ENCODE measurements around the gene RALGAPA2.

RALGAPA2 gene

GRCh38 chr20:20501128-20501527 lies 211.3 kb downstream of the RALGAPA2 start:
- no peak for DNase-seq (ENCODE audit: extremely low read depth in 1 of 2, low read depth in 1 of 2)

DNA sequence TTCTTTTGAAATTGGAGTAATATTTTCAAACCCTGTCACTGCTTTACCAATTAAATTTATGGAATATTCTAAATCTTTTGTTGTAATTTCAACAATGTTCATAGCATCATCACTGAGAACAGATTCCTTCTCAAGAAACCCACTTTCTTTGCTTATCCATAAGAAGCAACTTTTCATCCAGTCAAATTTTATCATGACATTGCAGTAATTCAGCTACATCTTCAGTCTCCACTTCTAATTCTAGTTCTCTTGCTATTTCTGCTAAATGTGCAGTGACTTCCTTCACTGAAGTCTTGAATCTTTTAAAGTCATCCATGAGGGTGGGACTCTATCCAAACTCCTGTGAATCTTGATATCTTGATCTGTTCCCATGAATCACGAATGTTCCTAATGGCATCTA lies 212.1 kb downstream of the RALGAPA2 start:
- no peak for DNase-seq (ENCODE audit: extremely low read depth in 1 of 2, low read depth in 1 of 2)

DNA sequence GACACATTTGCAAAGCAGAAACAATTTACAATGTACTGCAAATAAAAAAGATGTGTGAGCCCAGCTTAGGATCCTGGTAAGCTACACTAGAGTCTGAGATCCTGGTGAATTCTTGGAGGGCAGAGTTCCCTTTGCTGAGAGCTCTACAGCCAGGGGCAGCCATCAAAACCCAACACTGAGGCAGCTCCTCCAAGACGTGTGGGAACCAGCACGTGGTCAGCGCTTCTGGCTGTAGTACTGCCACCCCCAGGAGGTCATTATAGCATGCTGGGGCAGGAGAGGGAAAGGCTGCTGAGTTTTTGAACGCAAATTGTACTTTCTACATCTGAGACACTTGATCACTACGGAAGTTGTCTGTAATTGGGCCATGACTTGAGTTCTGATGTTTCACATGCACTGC lies 213.0 kb downstream of the RALGAPA2 start:
- no peak for DNase-seq (ENCODE audit: extremely low read depth in 1 of 2, low read depth in 1 of 2)

DNA sequence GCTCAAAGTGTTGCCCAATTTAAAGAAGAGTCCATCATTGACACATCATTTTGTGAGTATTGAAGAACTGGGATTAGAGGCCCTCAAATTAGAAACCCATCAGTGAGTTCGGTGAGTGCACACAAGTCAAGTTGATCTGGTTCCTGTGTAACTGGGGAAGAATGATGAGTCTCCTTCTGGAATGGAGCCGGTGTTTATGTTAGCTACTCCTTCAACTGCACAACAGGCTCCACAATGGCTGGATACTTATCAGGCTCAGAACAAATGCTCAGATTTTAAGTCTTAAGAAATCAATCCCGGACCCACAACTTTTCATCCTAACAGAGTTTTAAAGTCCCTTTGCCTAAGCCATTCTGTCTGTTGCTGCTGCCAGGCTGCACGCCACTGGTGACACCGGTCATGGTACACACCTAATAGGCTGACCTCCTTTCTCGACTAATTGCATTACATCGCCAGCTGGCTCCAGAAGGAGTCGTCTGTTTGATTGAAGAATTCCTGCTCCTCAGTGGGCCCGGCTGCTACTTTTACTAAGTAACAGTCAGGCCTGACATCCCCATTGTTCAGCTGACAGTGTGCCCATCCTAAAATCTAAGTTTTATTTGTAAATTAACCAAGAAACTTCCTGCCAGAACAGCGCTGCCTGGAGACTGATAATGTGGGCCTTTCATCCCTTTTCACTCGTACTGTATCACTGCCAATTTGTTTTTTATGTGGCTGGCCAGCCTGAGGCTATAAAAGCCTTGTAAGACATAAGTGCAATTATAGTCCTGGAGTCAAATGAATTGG lies 214.2 kb downstream of the RALGAPA2 start:
- no peak for DNase-seq (ENCODE audit: extremely low read depth in 1 of 2, low read depth in 1 of 2)

GRCh38 chr20:20497242-20497978 lies 215.0 kb downstream of the RALGAPA2 start:
- DNase-seq (ENCODE audit: extremely low read depth in 1 of 2, low read depth in 1 of 2), result no peak

DNA sequence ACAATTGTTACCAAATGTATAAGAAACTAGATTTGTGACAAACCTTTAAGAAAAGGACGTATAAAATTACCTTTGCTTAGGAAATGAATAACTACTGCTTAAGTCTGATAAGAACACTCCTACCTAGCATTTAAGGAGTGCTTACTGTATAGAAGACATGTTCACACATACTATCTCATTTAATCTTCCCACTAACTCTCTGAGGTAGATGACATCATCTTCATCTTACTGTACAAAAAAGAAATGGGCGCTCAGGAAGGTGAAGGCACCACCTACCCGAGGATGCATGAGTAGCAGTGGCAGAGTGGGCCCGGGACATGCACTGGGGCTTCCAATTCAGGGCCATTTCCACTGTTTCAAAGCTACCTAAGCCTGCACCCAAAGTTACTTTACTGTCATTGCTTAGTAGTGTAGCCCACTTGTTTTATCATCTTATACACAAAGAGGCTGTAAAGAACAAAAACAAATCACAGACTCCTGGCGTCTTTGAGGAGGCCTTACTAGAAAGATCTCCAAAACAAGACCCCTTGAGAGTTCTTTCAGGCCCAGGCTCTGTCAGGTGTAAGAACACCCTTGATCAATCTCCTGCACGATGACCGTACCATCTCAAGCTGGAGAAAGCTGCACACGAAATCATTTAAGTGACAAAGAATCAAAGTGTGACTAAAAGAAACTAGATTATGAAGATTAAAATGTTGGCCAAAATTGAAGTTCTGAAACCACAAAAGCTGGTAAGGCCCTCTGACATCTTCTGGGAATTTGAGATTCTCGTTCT lies 216.5 kb downstream of the RALGAPA2 start:
- DNase-seq (ENCODE audit: extremely low read depth in 1 of 2, low read depth in 1 of 2), result no peak

GRCh38 chr20:20493701-20494100 lies 218.7 kb downstream of the RALGAPA2 start:
- DNase-seq (ENCODE audit: extremely low read depth in 1 of 2, low read depth in 1 of 2), result no peak

GRCh38 chr20:20492521-20493332 lies 219.7 kb downstream of the RALGAPA2 start:
- no peak for DNase-seq (ENCODE audit: extremely low read depth in 1 of 2, low read depth in 1 of 2)

DNA sequence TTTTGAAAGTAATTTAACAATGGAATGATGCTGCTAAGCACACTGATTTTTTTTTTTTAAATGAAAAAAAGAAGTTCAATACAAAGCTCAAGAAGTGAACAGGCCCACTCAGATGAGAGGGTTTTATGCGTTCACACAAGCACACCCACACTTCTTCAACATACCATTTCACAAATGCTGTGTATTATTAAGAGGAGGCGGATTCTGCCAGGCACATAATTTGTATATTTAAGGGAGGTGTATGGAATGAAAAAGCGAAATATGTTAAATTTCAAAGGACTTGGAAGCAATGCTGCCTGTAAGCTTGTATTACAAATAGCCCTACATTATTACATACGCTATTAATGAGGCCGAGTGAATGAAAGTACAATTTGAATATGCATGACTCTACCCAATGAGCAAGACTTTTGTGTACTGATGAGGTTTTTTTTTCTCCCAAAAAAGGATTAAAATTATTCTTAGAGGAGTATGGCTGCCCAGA lies 220.6 kb downstream of the RALGAPA2 start:
- no peak for DNase-seq (ENCODE audit: extremely low read depth in 1 of 2, low read depth in 1 of 2)

- DNase-seq (ENCODE audit: extremely low read depth in 1 of 2, low read depth in 1 of 2), result no peak
Measured at GRCh38 chr20:20491110-20491783, 221.2 kb downstream of the RALGAPA2 start.

GRCh38 chr20:20490673-20491072 lies 221.8 kb downstream of the RALGAPA2 start:
- no peak for DNase-seq (ENCODE audit: extremely low read depth in 1 of 2, low read depth in 1 of 2)

- DNase-seq (ENCODE audit: extremely low read depth in 1 of 2, low read depth in 1 of 2), result no peak
Measured at GRCh38 chr20:20489648-20490341, 222.6 kb downstream of the RALGAPA2 start.

DNA sequence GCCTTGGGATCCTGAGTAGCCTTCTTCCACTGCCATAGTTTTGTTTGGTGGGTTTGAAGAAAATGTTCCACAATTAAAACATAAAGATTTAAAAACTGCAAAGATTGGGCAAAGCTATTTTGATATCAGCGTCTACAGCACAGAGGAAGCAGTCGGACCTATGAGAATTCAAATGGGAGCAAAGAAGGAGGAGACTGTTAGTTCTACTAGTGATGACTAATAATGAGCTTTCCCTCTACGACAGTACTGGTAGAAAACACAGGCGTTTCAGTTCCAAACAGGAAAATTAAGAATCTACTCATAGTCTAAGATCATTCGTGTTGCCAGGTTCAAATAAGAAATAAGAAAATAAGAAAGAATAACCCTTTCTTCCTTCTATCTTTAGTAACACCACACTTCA lies 223.4 kb downstream of the RALGAPA2 start:
- DNase-seq (ENCODE audit: extremely low read depth in 1 of 2, low read depth in 1 of 2), result no peak

- DNase-seq (ENCODE audit: extremely low read depth in 1 of 2, low read depth in 1 of 2), result no peak
Measured at GRCh38 chr20:20488388-20488787, 224.1 kb downstream of the RALGAPA2 start.

DNA sequence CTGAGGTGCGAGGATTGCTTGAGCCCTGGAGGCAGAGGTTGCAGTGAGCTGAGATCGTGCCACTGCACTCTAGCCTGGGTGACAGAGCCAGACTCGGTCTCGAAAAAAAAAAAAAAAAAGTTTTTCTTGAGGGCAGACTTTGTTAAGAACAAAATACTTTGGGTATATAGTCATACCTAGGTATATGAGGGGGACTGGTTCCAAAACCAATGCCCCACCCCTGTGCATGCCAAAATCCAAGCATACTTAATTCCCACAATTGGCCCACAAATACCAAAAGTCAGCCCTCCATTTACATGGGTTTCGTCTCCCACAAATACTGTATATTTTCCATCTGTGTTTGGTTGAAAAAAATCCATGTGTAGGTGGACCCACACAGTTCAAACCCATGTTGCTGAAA lies 224.6 kb downstream of the RALGAPA2 start:
- DNase-seq (ENCODE audit: extremely low read depth in 1 of 2, low read depth in 1 of 2), result no peak

DNA sequence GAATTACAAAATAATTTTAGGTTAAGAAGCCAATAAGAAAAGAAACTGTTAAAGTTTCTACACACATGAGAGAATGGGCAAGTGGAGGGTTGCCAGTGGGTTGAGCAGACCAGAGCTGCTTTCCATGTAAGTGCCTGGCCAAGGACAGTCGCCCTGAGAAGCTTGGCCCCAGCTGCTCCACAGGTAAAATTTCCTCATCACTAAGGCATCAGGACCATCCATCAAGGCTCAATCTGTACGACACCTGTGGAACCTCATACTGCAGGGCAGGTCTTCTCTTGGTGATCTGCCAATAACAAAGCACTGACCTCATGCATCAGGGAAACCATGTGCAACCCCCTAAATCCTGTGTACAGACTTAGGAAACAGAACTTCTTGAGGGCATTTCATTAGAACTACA lies 229.1 kb downstream of the RALGAPA2 start:
- DNase-seq (ENCODE audit: extremely low read depth in 1 of 2, low read depth in 1 of 2), result no peak

GRCh38 chr20:20482453-20482852 lies 230.0 kb downstream of the RALGAPA2 start:
- DNase-seq (ENCODE audit: extremely low read depth in 1 of 2, low read depth in 1 of 2), result no peak

DNA sequence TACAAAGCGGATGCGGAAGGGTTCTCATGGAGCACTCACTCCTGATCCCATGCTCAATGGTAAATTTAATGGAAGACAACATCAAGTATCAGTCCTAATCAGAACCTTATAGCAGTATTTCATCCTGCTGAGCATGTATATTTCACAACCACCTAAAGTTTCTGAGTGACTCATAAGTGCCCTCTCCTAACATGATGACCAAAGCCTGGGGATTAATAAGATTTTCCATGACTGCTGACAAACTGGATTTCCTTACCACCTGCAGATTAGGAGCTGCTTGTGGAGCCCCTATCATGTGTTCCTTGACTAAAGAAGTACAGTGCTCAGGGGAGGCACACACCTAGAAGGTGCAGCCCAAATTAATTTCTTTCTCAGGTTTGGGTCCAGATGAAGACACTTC lies 231.8 kb downstream of the RALGAPA2 start:
- DNase-seq (ENCODE audit: extremely low read depth in 1 of 2, low read depth in 1 of 2), result no peak

DNA sequence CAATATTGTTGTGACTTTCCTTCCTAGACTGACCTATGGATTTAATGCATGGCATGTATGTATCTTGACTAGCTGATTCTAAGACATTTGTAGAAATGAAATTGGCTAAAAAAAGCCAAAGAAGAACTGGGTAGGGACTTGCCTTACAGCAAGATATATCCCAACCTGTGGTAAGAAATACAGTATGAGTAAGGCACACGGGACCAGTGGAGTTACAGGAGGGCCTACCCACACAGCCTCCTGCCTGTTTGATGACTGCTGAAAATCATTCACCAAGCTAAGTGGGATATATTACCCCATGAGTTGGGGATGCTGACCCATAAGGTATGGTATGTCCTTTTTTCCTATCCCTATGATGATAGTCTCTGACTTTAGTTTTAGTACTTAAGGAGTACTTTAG lies 232.3 kb downstream of the RALGAPA2 start:
- no peak for DNase-seq (ENCODE audit: extremely low read depth in 1 of 2, low read depth in 1 of 2)
